Testis (tissue), 3 donors: ENCODE results near the gene RCBTB1. TPM values are rescaled to one million over a fixed set of nuclear protein-coding genes. Genes with fewer than 3 reads are reported as not detected.
"Not testable (repeated sequence)": the region's sequence is repeated elsewhere in the genome, so short reads cannot be mapped to it uniquely, and the experiment has no call there.

Experiments
- DNase-seq: peaks from one replicate; pipeline ENCODE4 v3.0.0-alpha.2; 2019
- H3K27ac ChIP-seq, 2 donors: fragments of 200-600 bp; sonication (generic); one replicate each; pipeline ENCODE4 v1.5.1; 2019
- H3K27me3 ChIP-seq: fragments of 200-600 bp; sonication (generic); one replicate; pipeline ENCODE4 v1.5.1; 2019
- H3K36me3 ChIP-seq: fragments of 200-600 bp; sonication (generic); one replicate; pipeline ENCODE4 v1.5.1; 2017; ENCODE audit warnings: low read depth; ENCODE audit errors: missing control alignments
- H3K4me1 ChIP-seq: fragments of 200-600 bp; sonication (generic); one replicate; pipeline ENCODE4 v1.5.1; 2019
- H3K4me3 ChIP-seq, 2 donors: fragments of 200-600 bp; sonication (generic); one replicate each; pipeline ENCODE4 v1.5.1; 2017 to 2019
- H3K9me3 ChIP-seq: fragments of 200-600 bp; sonication (generic); one replicate; pipeline ENCODE4 v1.5.1; 2017
- CTCF ChIP-seq, 3 experiments: fragments of 450-650 bp in 2 of 3; fragments of 200-600 bp in 1 of 3; sonication (generic) in 1 of 3; IDR thresholded peaks; one replicate each; pipeline ENCODE4 v1.5.1; 2016 to 2019; ENCODE audit warnings: antibody characterized with exemption in 3 of 3, mild to moderate bottlenecking in 2 of 3, moderate library complexity in 1 of 3
- POLR2A ChIP-seq: fragments of 450-650 bp; IDR thresholded peaks from one replicate; pipeline ENCODE4 v1.6.1; 2017; ENCODE audit warnings: antibody characterized with exemption, mild to moderate bottlenecking, moderate library complexity
- WGBS, 2 donors: methylation state at CpG; one replicate each; pipeline ENCODE4 v1.1.5; 2018; 5-methylcytosine and 5-hydroxymethylcytosine counted together
- intact Hi-C: fragments of 100-400 bp; cut with DNase I; formaldehyde crosslinking; loops from one replicate; pipeline ENCODE4 v1.15.1; 2023; ENCODE audit warnings: low total_unique reads
- polyA plus RNA-seq: library from polyadenylated mRNA; stranded (reverse); fragments of 350-450 nt; fragmentation: Illumina TruSeq; extraction: RNeasy Lipid Tissue Mini Kit (QIAGEN cat#74804); gene quantifications from one replicate; pipeline ENCODE4 v1.2.3, GENCODE V29; 2014; ENCODE audit warnings: low read depth, low replicate concordance; ENCODE audit not compliant: insufficient read depth
- total RNA-seq, 2 donors: library from RNA; depleted of rRNA; stranded (reverse); fragments of >200 nt; gene quantifications; one replicate each; pipeline ENCODE4 v1.2.3, GENCODE V29; 2016

The RCBTB1 gene
- total and polyA plus RNA-seq, 3 donors from 2014 or later: 14.4 to 32.8 (median 20.5) TPM

- Histone ChIP-seq H3K36me3 (no peaks in the 10 kb centered on the region), H3K27ac (no peak overlapping the region), H3K4me3 (no peak overlapping the region), H3K9me3 (no peaks in the 10 kb centered on the region), H3K4me1 (no peaks in the 10 kb centered on the region), H3K27me3 (no peaks in the 10 kb centered on the region)
- no peak for DNase-seq
- TF ChIP-seq CTCF (IDR thresholded peaks at IDR 0.05) (no peak), POLR2A (no peak)
- intact Hi-C loops: no loop called here
- 66 to 70% methylated on average over 2 of the region's 2 CpGs for WGBS, 2 donors
These were observed 10.9 kb upstream of the RCBTB1 start for GRCh38 chr13:49596221-49596620.

DNA sequence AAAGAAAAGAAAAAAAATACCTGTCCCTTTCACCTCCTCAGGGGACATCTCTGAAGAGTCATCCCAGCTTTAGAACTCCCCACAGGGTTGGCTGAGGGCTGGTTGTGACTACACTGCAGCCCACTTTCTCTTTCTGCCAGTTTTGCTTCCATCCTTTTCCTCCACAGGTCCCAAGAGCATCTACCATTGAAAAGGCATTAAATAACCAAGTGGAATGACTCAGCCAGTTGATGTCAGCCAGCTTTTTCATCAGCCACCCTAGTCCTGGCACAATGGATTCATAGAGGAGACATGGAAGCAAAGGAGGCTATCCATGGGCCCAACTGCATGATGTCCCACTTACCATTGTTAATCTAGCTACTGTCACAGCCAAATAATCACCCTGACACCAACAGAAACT is 9.2 kb upstream of the RCBTB1 start:
- no peaks in the 10 kb centered on the region for H3K27me3 ChIP-seq
- H3K9me3 ChIP-seq: no peaks in the 10 kb centered on the region
- H3K4me3 ChIP-seq: no peak overlapping the region
- no peaks in the 10 kb centered on the region for H3K4me1 ChIP-seq
- no peak overlapping the region for H3K27ac ChIP-seq
- no peak for DNase-seq
- TF ChIP-seq POLR2A (no peak), CTCF (IDR thresholded peaks at IDR 0.05) (no peak)
- no peaks in the 10 kb centered on the region for H3K36me3 ChIP-seq
- intact Hi-C loops: no loop called here

DNA sequence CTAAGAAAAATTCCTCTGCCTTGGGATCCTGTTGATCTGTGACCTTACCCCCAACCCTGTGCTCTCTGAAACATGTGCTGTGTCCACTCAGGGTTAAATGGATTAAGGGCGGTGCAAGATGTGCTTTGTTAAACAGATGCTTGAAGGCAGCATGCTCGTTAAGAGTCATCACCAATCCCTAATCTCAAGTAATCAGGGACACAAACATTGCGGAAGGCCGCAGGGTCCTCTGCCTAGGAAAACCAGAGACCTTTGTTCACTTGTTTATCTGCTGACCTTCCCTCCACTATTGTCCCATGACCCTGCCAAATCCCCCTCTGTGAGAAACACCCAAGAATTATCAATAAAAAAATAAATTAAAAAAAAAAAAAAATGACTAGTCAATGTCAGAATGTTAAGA is 8.5 kb upstream of the RCBTB1 start:
- DNase-seq, H3K27ac ChIP-seq, H3K4me1 ChIP-seq, H3K27me3 ChIP-seq, H3K4me3 ChIP-seq, intact Hi-C loops, H3K36me3 ChIP-seq, H3K9me3 ChIP-seq: not testable (repeated sequence)
- 75% methylated on average over 3 of the region's 4 CpGs; no CpG with 5 or more reads in 1 of the 2 donors for WGBS, 2 donors

DNA sequence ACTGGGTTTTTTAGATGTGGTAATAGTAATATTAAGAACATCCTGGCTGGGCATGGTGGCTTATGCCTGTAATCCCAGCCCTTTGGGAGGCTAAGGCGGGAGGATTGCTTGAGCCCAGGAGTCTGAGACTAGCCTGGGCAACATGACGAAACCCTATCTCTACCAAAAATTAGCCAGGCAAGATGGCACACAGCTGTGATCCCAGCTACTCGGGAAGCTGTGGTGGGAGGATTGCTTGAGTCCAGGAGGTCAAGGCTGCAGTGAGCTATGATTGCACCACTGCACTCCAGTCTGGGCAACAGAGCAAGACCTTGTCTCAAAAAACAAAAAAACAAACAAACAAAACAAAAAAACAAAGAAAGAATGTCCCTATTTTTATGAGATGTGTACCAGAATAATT is 5.4 kb upstream of the RCBTB1 start:
- H3K27me3 ChIP-seq, H3K9me3 ChIP-seq, DNase-seq, H3K4me1 ChIP-seq, intact Hi-C loops, H3K36me3 ChIP-seq, H3K4me3 ChIP-seq, H3K27ac ChIP-seq: not testable (repeated sequence)
- 51 to 53% methylated on average over 3 of the region's 3 CpGs for WGBS, 2 donors

- H3K27ac ChIP-seq: no peak overlapping the region
- no peak for DNase-seq
- H3K4me1 ChIP-seq: peaks cover 7% of the 10 kb centered on the region
- intact Hi-C loops: no loop called here
- H3K27me3 ChIP-seq: no peaks in the 10 kb centered on the region
- no peaks in the 10 kb centered on the region for H3K9me3 ChIP-seq
- no peak for TF ChIP-seq CTCF (IDR thresholded peaks at IDR 0.05)
- no peak for TF ChIP-seq POLR2A
- WGBS, 2 donors: 67 to 74% methylated on average over 2 of the region's 2 CpGs
- H3K4me3 ChIP-seq: no peak overlapping the region
- no peaks in the 10 kb centered on the region for H3K36me3 ChIP-seq
These were observed 2.0 kb upstream of the RCBTB1 start for GRCh38 chr13:49587311-49587847.

DNA sequence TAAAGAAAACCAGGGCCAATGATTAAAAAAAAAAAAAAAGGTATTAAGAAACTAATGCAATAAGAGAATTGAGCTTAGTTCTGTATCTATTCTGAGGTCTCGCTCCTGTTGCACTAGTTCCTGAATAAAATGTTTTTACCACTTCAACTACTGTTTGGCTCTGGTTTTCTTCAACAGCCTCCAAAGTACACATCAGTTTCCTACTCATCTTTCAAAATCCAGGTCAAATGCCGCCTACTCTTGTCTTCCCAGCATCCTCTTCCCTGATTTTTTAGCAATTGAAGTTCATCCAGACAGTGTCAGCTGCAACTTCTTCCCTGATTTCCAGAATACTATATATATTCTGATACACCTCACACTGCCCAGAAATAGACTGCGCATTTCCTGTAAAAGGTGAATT is 1.4 kb upstream of the RCBTB1 start:
- Histone ChIP-seq H3K36me3 (no peaks in the 10 kb centered on the region), H3K9me3 (no peaks in the 10 kb centered on the region), H3K4me3 (no peak overlapping the region), H3K27me3 (no peaks in the 10 kb centered on the region), H3K27ac (no peak overlapping the region), H3K4me1 (peaks cover 7% of the 10 kb centered on the region)
- TF ChIP-seq CTCF (IDR thresholded peaks at IDR 0.05) (no peak), POLR2A (no peak)
- intact Hi-C loops: no loop called here
- no peak for DNase-seq
- 64 to 75% methylated on average over 3 of the region's 3 CpGs for WGBS, 2 donors
